ENCODE results near the gene SLC39A2.

Gene SLC39A2

GRCh38 chr14:21024585-21025370, 25.7 kb downstream of the SLC39A2 start, which contains the start of gene NDRG2:
Gene NDRG2, minus strand, starts transcription at chr14:21025061. Its CDS starts 1,746 bp downstream, at chr14:21023315.
- Histone ChIP-seq H3K27me3 (ENCODE audit: low read depth) (no peaks in the 10 kb centered on the region), H3K36me3 (replicated peaks) (no peaks in the 10 kb centered on the region; the same call in 1 of the 2 replicates), H3K4me3 (peak within 1 kb of the TSS; percentile 68), H3K4me1 (peaks cover 5% of the 10 kb centered on the region), H3K9me3 (no peaks in the 10 kb centered on the region)
- DNase-seq (ENCODE audit: low spot score in 2 of 2): peak; percentile 75 to 94
- in situ Hi-C loops (cut with MboI; ENCODE audit: low sequenced_read_pairs): loop anchor here (5.0 kb wide), 1 partner anchor 78 kb away; the partner anchor contains the start of gene TMEM253

GRCh38 chr14:21025371-21026273, 26.5 kb downstream of the SLC39A2 start:
- H3K4me3 ChIP-seq: peak overlapping the region; percentile 68
- DNase-seq (ENCODE audit: low spot score in 2 of 2): no peak
- in situ Hi-C loops (cut with MboI; ENCODE audit: low sequenced_read_pairs): no loop called here

GRCh38 chr14:21026274-21026987, 27.3 kb downstream of the SLC39A2 start:
- Histone ChIP-seq H3K4me3 (no peak overlapping the region), H3K9me3 (no peaks in the 10 kb centered on the region), H3K4me1 (peaks cover 5% of the 10 kb centered on the region), H3K36me3 (replicated peaks) (no peaks in the 10 kb centered on the region; the same call in 1 of the 2 replicates), H3K27me3 (ENCODE audit: low read depth) (no peaks in the 10 kb centered on the region)
- in situ Hi-C loops (cut with MboI; ENCODE audit: low sequenced_read_pairs): no loop called here
- DNase-seq (ENCODE audit: low spot score in 2 of 2): no peak

More at GRCh38 chr14:21025371-21026273, 26.5 kb downstream of the SLC39A2 start:
- no peaks in the 10 kb centered on the region for H3K27me3 ChIP-seq (ENCODE audit: low read depth)
- peaks cover 5% of the 10 kb centered on the region for H3K4me1 ChIP-seq
- H3K9me3 ChIP-seq: no peaks in the 10 kb centered on the region
- H3K36me3 ChIP-seq (replicated peaks): no peaks in the 10 kb centered on the region; the same call in 1 of the 2 replicates

GRCh38 chr14:21026988-21027315, 27.9 kb downstream of the SLC39A2 start:
- in situ Hi-C loops (cut with MboI; ENCODE audit: low sequenced_read_pairs): no loop called here
- H3K4me3 ChIP-seq: no peak overlapping the region
- H3K4me1 ChIP-seq: peaks cover 5% of the 10 kb centered on the region
- no peaks in the 10 kb centered on the region for H3K27me3 ChIP-seq (ENCODE audit: low read depth)
- H3K9me3 ChIP-seq: no peaks in the 10 kb centered on the region
- no peak for DNase-seq (ENCODE audit: low spot score in 2 of 2)
- no peaks in the 10 kb centered on the region for H3K36me3 ChIP-seq (replicated peaks)

GRCh38 chr14:21029917-21030316, 30.8 kb downstream of the SLC39A2 start, which contains the start of gene TPPP2:
Gene TPPP2, plus strand, starts transcription at chr14:21030217. Its CDS starts 365 bp downstream, at chr14:21030582.
- no peaks in the 10 kb centered on the region for H3K9me3 ChIP-seq
- H3K36me3 ChIP-seq (replicated peaks): no peaks in the 10 kb centered on the region
- DNase-seq (ENCODE audit: low spot score in 2 of 2): no peak
- H3K4me3 ChIP-seq: no peak within 1 kb of the TSS
- in situ Hi-C loops (cut with MboI; ENCODE audit: low sequenced_read_pairs): no loop called here
- no peaks in the 10 kb centered on the region for H3K27me3 ChIP-seq (ENCODE audit: low read depth)
- no peaks in the 10 kb centered on the region for H3K4me1 ChIP-seq

GRCh38 chr14:21030531-21030930, 31.4 kb downstream of the SLC39A2 start:
- in situ Hi-C loops (cut with MboI; ENCODE audit: low sequenced_read_pairs): no loop called here
- Histone ChIP-seq H3K4me1 (no peaks in the 10 kb centered on the region), H3K27me3 (ENCODE audit: low read depth) (no peaks in the 10 kb centered on the region), H3K9me3 (no peaks in the 10 kb centered on the region), H3K4me3 (no peak overlapping the region), H3K36me3 (replicated peaks) (no peaks in the 10 kb centered on the region)
- no peak for DNase-seq (ENCODE audit: low spot score in 2 of 2)

GRCh38 chr14:21032326-21033132, 33.4 kb downstream of the SLC39A2 start:
- no peak for DNase-seq (ENCODE audit: low spot score in 2 of 2)
- in situ Hi-C loops (cut with MboI; ENCODE audit: low sequenced_read_pairs): no loop called here

GRCh38 chr14:21033133-21033698, 34.1 kb downstream of the SLC39A2 start:
- no peak overlapping the region for H3K4me3 ChIP-seq
- no peaks in the 10 kb centered on the region; the same call in none of the 2 replicates for H3K27me3 ChIP-seq (ENCODE audit: low read depth)
- H3K4me1 ChIP-seq: no peaks in the 10 kb centered on the region
- no peaks in the 10 kb centered on the region for H3K36me3 ChIP-seq (replicated peaks)
- in situ Hi-C loops (cut with MboI; ENCODE audit: low sequenced_read_pairs): no loop called here
- H3K9me3 ChIP-seq: no peaks in the 10 kb centered on the region
- no peak for DNase-seq (ENCODE audit: low spot score in 2 of 2)

More at GRCh38 chr14:21032326-21033132, 33.4 kb downstream of the SLC39A2 start:
- no peak overlapping the region for H3K4me3 ChIP-seq
- no peaks in the 10 kb centered on the region for H3K36me3 ChIP-seq (replicated peaks)
- H3K4me1 ChIP-seq: no peaks in the 10 kb centered on the region
- no peaks in the 10 kb centered on the region for H3K9me3 ChIP-seq
- no peaks in the 10 kb centered on the region for H3K27me3 ChIP-seq (ENCODE audit: low read depth)

GRCh38 chr14:21034707-21035106, 35.6 kb downstream of the SLC39A2 start, which contains the start of gene RNASE13:
Gene RNASE13, minus strand, starts transcription at chr14:21034807. Its CDS starts 519 bp downstream, at chr14:21034288.
- DNase-seq (ENCODE audit: low spot score in 2 of 2): no peak
- H3K36me3 ChIP-seq (replicated peaks): no peaks in the 10 kb centered on the region
- in situ Hi-C loops (cut with MboI; ENCODE audit: low sequenced_read_pairs): no loop called here
- no peak within 1 kb of the TSS for H3K4me3 ChIP-seq
- H3K4me1 ChIP-seq: no peaks in the 10 kb centered on the region
- H3K27me3 ChIP-seq (ENCODE audit: low read depth): no peaks in the 10 kb centered on the region; the same call in none of the 2 replicates
- H3K9me3 ChIP-seq: no peaks in the 10 kb centered on the region

- Histone ChIP-seq H3K27me3 (ENCODE audit: low read depth) (no peaks in the 10 kb centered on the region; the same call in none of the 2 replicates), H3K4me1 (no peaks in the 10 kb centered on the region), H3K9me3 (no peaks in the 10 kb centered on the region), H3K36me3 (replicated peaks) (no peaks in the 10 kb centered on the region), H3K4me3 (no peak overlapping the region)
- DNase-seq (ENCODE audit: low spot score in 2 of 2): no peak
- in situ Hi-C loops (cut with MboI; ENCODE audit: low sequenced_read_pairs): no loop called here
Measured at GRCh38 chr14:21036751-21037150, 37.7 kb downstream of the SLC39A2 start.

- no peak for DNase-seq (ENCODE audit: low spot score in 2 of 2)
- no peak overlapping the region for H3K4me3 ChIP-seq
- H3K4me1 ChIP-seq: no peaks in the 10 kb centered on the region
- no peaks in the 10 kb centered on the region; the same call in none of the 2 replicates for H3K27me3 ChIP-seq (ENCODE audit: low read depth)
- no peaks in the 10 kb centered on the region for H3K9me3 ChIP-seq
- H3K36me3 ChIP-seq (replicated peaks): no peaks in the 10 kb centered on the region
- in situ Hi-C loops (cut with MboI; ENCODE audit: low sequenced_read_pairs): no loop called here
Measured at GRCh38 chr14:21037156-21037555, 38.1 kb downstream of the SLC39A2 start.
